OCI-LY7 (cell line): ENCODE data around the gene PRKCA.

ENCODE experiments used
- EZH2phosphoT487 ChIP-seq: fragments of 200-600 bp; sonication (generic); IDR thresholded peaks from 2 replicates; pipeline ENCODE4 v1.6.1; 2018; ENCODE audit warnings: low read depth, borderline replicate concordance, mild to moderate bottlenecking, mixed run types, antibody characterized with exemption, low read length, moderate library complexity, mixed read lengths
- TF ChIP-seq, protein P1 (sequence below): fragments of 200-600 bp; sonication (generic); conservative IDR thresholded peaks from 2 replicates; pipeline ENCODE4 v1.5.1; 2014; ENCODE audit warnings: mild to moderate bottlenecking, antibody characterized with exemption, low read length, moderate library complexity, mixed read lengths

DNA sequence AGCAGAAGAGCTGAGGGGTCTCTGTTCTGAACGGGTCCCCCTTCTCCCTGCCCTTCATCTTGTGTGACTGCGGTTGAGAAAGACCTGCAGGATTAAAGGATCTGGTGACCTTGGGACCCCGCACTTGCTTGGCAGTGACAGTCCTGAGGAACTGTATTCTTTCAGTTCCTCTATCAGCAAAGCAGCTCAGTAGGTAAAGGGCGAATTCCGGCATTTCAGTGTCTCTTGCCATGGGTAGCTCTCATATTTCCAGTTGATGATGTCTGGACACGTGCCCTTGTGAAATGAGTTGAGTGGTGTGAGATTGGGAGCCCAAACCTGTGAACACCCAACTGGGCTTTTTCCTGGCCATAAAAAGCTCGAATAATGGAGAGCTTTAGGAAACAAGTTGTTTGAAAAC is 135.7 kb downstream of the PRKCA start:
- TF ChIP-seq, protein P1, sequence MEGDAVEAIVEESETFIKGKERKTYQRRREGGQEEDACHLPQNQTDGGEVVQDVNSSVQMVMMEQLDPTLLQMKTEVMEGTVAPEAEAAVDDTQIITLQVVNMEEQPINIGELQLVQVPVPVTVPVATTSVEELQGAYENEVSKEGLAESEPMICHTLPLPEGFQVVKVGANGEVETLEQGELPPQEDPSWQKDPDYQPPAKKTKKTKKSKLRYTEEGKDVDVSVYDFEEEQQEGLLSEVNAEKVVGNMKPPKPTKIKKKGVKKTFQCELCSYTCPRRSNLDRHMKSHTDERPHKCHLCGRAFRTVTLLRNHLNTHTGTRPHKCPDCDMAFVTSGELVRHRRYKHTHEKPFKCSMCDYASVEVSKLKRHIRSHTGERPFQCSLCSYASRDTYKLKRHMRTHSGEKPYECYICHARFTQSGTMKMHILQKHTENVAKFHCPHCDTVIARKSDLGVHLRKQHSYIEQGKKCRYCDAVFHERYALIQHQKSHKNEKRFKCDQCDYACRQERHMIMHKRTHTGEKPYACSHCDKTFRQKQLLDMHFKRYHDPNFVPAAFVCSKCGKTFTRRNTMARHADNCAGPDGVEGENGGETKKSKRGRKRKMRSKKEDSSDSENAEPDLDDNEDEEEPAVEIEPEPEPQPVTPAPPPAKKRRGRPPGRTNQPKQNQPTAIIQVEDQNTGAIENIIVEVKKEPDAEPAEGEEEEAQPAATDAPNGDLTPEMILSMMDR, result no peak
- TF ChIP-seq EZH2phosphoT487, result no peak
